SIG-M5 treated with dmso at 0.1 percent for 504 hours (cell line): ENCODE results near the gene FOXE3.
"Not testable (repeated sequence)": the region's sequence is repeated elsewhere in the genome, so short reads cannot be mapped to it uniquely, and the experiment has no call there.

Source experiments
- DNase-seq: peaks from one replicate; lab custom pipeline; 2025; ENCODE audit not compliant: unreplicated experiment; lab: John Stamatoyannopoulos, UW

Gene FOXE3

GRCh38 chr1:47444562-47445465, 28.7 kb downstream of the FOXE3 start:
- DNase-seq, result no peak

GRCh38 chr1:47445823-47446550, 29.9 kb downstream of the FOXE3 start:
- DNase-seq, result no peak

- no peak for DNase-seq
Observed at GRCh38 chr1:47448462-47449222, 32.6 kb downstream of the FOXE3 start.

- no peak for DNase-seq
Observed at GRCh38 chr1:47449822-47450552, 33.9 kb downstream of the FOXE3 start.

- no peak for DNase-seq
Observed at GRCh38 chr1:47450606-47451005, 34.5 kb downstream of the FOXE3 start.

- DNase-seq, result no peak
Observed at GRCh38 chr1:47452426-47452825, 36.3 kb downstream of the FOXE3 start.

- not testable (repeated sequence) for DNase-seq
Observed at GRCh38 chr1:47453910-47454309, 37.8 kb downstream of the FOXE3 start.

- no peak for DNase-seq
Observed at GRCh38 chr1:47456250-47456649, 40.2 kb downstream of the FOXE3 start.

- not testable (repeated sequence) for DNase-seq
Observed at GRCh38 chr1:47457547-47457946, 41.5 kb downstream of the FOXE3 start.

GRCh38 chr1:47459253-47459788, 43.2 kb downstream of the FOXE3 start:
- no peak for DNase-seq

GRCh38 chr1:47460040-47460439, 44.0 kb downstream of the FOXE3 start:
- no peak for DNase-seq

- DNase-seq, result no peak
Observed at GRCh38 chr1:47460456-47460855, 44.4 kb downstream of the FOXE3 start.

GRCh38 chr1:47465605-47466004, 49.5 kb downstream of the FOXE3 start:
- DNase-seq, result no peak
